Activated CD8-positive, alpha-beta memory T cell treated with anti-CD3 and anti-CD28 coated beads for 36 hours (primary cell): ENCODE measurements around the gene FOXL1. TPM values are rescaled to one million over a fixed set of nuclear protein-coding genes. Genes with fewer than 3 reads are reported as not detected.

Experiments
- CTCF ChIA-PET: fragments of 350-600 bp; sonication (Branson Sonifier 250); formaldehyde crosslinking; loops from one replicate; lab custom pipeline; 2021; ENCODE audit warnings: antibody characterized with exemption; lab: Charles Lee
- POLR2A ChIA-PET: fragments of 350-600 bp; sonication (Branson Sonifier 250); formaldehyde crosslinking; loops from one replicate; lab custom pipeline; 2021; ENCODE audit warnings: antibody characterized with exemption; lab: Charles Lee
- total RNA-seq, 2 experiments: library from RNA; stranded (reverse); gene quantifications; one replicate each; pipeline ENCODE4 v1.2.3, GENCODE V29; 2021

FOXL1 gene
- total RNA-seq, 2 experiments from 2014 or later: not detected

DNA sequence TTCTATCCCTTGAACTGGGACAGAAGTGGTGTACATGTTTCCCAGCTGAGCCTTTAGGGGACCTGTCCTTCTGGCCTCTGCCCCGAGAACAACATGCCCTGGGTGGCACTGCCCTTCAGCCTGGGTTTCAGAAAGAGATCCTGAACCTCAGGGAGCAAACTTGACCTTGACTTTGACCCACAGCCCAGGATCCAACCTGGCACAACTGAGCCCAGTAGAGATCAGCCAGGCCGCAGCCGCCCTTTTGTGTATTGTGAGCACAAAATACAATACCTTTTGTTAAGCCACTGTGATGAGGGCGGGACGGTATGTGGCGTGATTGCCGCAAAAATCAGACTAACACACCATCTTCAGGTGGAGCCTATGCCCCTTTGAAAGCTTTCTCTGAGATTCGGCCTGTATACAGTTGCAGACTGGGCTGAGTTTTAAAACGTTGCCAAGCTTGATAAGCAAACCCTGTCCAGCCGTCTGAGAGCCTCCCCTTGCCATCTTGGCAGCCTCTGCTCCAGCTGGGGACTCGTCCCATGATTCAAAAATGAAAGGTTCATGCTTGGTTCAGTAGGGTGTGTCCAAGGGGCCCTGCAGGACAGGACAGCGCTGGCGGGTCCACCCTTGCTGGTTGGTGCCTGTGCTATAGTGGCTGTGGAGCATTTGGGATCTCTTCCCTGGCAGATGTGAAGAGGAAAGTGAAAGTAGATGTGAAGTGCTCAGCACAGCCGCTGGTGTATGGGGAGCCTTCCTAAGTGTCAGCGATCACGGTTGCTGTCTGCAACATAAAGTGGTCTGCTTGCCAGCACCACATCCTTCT, 40.3 kb downstream of the FOXL1 start:
- CTCF ChIA-PET: no interaction called here
- POLR2A ChIA-PET: no interaction called here

DNA sequence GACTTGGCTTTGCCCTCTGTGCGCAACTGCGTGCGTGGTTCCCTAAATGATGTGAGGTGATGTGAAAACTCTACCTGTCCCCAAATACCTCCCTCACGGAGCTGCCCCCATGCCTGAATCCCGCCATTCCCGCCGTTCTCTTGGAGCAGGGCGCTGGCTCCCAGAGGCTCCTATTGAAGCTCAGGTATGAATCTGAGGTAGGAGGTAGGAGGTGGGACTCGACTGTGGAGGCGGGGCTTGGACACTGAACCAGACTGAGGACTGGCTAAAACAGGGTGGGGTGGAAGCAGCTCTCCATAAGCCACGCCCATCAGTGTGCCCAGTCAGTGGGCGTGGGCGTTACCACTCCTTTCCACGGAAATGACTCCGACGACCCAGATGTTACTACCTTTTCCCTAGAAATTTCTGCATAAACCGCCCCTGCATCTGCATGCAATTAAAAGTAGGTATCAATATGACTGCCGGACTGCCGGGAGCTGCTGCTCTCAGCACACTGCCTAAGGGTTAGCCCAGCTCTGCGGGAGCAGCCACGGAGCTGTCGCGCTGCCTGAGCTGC, 41.0 kb downstream of the FOXL1 start:
- ChIA-PET CTCF (no interaction called here), POLR2A (no interaction called here)

GRCh38 chr16:86620184-86620583, 41.8 kb downstream of the FOXL1 start:
- POLR2A ChIA-PET: no interaction called here
- CTCF ChIA-PET: no interaction called here

DNA sequence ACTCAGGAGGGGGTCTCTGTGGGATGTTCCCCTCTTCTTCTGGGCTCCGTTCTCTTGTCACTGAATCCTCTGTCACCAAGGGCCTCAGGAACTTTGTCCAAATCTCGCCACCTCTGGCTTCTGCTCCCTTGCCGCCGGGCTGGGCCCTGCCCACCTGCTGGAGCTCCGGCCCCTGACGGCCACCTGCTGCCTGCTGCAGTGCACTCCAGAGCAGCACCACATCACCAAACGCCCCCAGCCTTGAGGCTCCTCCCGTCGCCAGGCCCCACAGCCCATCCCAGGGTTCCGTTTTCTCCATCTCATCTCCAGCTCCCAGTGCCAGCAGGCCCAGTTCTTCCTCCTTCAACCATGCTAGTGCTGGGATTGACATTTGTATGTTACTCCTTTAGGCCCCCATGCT, 43.6 kb downstream of the FOXL1 start:
- ChIA-PET CTCF (no interaction called here), POLR2A (no interaction called here)

- ChIA-PET POLR2A (no interaction called here), CTCF (no interaction called here)
Measured at GRCh38 chr16:86622700-86623615, 44.6 kb downstream of the FOXL1 start.

DNA sequence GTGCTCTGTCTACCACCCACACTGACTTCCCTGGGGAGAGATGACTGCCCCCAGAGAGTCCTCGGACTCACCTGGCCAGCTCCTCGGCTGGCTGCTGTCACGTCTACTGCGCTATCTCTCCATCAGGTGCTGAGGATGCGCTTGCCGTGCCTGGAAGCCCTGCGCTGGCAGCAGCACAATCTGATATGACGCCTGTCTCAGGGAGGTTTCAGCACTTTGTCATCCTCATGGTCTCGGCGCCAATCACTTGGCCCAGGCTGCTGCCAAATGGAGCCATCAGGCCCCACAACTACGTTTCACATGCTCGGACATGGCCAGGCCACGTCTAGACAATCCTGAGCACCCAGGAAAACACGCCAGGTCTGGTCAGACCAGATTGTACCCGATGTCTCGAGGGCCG, 46.7 kb downstream of the FOXL1 start:
- ChIA-PET CTCF (no interaction called here), POLR2A (no interaction called here)

DNA sequence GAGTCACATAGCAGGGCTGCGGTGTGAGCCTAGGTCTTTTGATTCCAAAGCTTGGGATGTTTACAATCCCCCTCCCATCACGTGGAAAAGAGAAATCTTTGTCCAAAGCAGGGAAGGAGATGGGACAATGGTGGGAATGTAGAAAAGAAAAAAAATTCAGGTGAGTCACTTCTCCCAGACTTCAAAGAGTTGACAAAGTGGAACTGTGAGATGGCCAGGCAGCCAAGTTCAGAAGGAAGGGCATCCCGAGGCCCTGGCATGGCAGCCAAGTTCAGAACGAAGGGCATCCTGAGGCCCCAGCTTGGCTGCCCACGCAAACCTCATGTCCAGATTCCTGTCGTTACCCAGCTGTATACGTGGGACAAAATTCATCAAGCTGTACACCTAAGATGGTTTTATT, 47.5 kb downstream of the FOXL1 start:
- ChIA-PET POLR2A (no interaction called here), CTCF (no interaction called here)

DNA sequence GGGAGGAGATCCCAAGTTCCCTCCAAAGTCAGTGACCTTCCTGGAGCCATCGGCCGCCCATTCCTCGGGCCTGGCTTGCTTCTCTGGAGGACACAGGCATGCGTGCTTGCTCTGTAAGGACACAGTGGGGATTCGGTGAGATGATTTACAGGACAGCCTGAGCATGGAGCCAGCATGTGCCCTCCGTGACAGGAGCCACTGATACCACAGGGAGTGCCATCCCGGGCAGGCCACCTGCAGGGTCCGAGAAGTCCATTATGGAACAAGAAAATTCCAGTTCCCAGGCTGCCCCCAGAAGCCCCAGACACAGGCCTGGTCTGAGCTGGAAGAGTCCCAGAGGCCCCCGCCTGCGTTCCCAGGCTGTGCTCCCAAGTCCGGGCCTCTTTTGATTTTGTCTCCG, 47.9 kb downstream of the FOXL1 start:
- POLR2A ChIA-PET: no interaction called here
- CTCF ChIA-PET: no interaction called here

DNA sequence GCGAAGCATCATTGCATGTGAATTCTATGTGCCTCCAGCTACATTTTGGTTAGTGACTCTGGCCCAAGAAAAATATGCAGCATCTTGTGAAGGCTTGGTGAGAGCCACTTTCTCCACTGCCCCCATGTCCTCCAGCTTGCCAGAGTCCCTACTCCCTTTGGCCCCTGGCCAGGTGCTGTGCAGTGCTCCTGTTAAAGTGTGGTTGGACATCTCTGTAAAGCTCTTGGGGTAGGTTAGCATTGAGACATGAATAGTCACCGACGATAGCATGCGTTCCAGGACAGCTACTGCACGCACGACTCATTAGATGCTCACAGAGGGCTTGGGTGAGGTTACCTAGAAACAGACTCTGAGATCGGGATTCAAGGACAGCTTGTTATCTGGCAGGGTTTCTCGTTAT, 48.6 kb downstream of the FOXL1 start:
- CTCF ChIA-PET: no interaction called here
- POLR2A ChIA-PET: no interaction called here

GRCh38 chr16:86628614-86629013, 50.3 kb downstream of the FOXL1 start:
- CTCF ChIA-PET: no interaction called here
- POLR2A ChIA-PET: no interaction called here

GRCh38 chr16:86630471-86630870, 52.1 kb downstream of the FOXL1 start:
- ChIA-PET CTCF (no interaction called here), POLR2A (no interaction called here)

DNA sequence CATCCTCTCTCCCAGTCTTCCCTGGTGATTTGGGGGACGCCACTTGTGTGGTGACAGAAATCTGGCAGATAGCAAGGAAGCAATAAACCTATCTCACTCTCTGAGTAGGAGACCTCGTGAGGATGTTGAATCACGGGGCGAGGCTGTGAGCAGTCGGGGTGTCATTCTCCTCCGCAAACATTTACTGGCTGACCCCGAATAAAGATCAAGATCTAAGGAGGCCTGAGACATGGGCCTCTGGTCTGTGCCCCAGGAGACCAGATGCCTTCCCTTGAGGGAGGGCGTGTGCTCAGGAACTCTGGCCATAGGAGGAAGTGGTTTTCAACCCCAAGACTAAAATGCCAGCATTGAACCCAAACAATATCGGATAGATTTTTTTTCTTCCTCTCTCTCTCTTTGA, 53.1 kb downstream of the FOXL1 start:
- ChIA-PET CTCF (no interaction called here), POLR2A (no interaction called here)

Other genes starting within 250 kb of the FOXL1 start
- not detected for gene FOXF1, start 68.0 kb upstream of the FOXL1 start, total RNA-seq
- 10 to 100 TPM; 22.6 to 25.0 TPM for gene MTHFSD, start 23.3 kb upstream of the FOXL1 start, total RNA-seq
- gene FOXC2, start 11.7 kb upstream of the FOXL1 start, total RNA-seq: not detected